Measurements from ENCODE around the gene NLGN1. TPM values are rescaled to one million over a fixed set of nuclear protein-coding genes. Genes with fewer than 3 reads are reported as not detected.

Gene NLGN1
- total RNA-seq, 1 donor from 2014 or later: 34.8 TPM

DNA sequence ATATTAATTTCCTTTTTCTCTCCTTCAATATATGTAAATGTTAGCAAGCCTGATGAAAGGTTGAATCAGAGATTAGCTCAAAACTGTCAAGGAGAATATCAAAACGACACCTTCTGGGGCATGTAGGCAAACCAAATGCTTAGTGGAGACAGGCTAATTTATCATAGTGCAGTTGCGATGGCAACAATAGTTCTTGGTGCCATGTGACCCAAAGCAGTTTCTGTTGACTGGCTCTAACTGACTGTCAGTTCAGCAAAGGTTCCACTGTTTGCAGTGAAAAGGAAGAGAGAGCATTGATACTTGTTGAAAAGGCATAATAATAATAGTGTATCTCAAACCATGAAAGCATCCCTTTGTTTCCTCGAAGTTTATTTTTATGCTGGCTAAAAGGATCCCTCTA, 513.9 kb downstream of the NLGN1 start:
- Histone ChIP-seq H3K36me3 (no peaks in the 10 kb centered on the region), H3K27me3 (no peaks in the 10 kb centered on the region), H2AFZ (replicated peaks) (no peak overlapping the region), H3K4me2 (no peak overlapping the region), H3K9ac (no peak overlapping the region), H3K4me3 (no peak overlapping the region), H3F3A (ENCODE audit: low read depth) (peaks cover 16% of the 10 kb centered on the region), H3K9me3 (ENCODE audit: low read depth) (no peaks in the 10 kb centered on the region), H3K27ac (no peak overlapping the region), H3K79me2 (ENCODE audit: low read depth) (no peaks in the 10 kb centered on the region), H3K4me1 (peaks cover 34% of the 10 kb centered on the region), H4K20me1 (ENCODE audit: low read depth) (no peaks in the 10 kb centered on the region)
- peaks cover 48% of the 10 kb centered on the region for H3K4me1 Mint-ChIP-seq
- DNase-seq (ENCODE audit: low spot score): no peak
- no peak overlapping the region for H3K27ac Mint-ChIP-seq
- H3K27me3 Mint-ChIP-seq (ENCODE audit: insufficient read depth, low read depth): no peaks in the 10 kb centered on the region
- no peak overlapping the region for H3K4me3 Mint-ChIP-seq
- no peaks in the 10 kb centered on the region for H3K36me3 Mint-ChIP-seq
- H3K9me3 Mint-ChIP-seq: no peaks in the 10 kb centered on the region
- TF ChIP-seq EZH2 (IDR thresholded peaks at IDR 0.05) (no peak), EZH2phosphoT487 (IDR thresholded peaks at IDR 0.05) (no peak)
- TF ChIP-seq, protein P1, sequence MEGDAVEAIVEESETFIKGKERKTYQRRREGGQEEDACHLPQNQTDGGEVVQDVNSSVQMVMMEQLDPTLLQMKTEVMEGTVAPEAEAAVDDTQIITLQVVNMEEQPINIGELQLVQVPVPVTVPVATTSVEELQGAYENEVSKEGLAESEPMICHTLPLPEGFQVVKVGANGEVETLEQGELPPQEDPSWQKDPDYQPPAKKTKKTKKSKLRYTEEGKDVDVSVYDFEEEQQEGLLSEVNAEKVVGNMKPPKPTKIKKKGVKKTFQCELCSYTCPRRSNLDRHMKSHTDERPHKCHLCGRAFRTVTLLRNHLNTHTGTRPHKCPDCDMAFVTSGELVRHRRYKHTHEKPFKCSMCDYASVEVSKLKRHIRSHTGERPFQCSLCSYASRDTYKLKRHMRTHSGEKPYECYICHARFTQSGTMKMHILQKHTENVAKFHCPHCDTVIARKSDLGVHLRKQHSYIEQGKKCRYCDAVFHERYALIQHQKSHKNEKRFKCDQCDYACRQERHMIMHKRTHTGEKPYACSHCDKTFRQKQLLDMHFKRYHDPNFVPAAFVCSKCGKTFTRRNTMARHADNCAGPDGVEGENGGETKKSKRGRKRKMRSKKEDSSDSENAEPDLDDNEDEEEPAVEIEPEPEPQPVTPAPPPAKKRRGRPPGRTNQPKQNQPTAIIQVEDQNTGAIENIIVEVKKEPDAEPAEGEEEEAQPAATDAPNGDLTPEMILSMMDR (IDR thresholded peaks at IDR 0.05): no peak

DNA sequence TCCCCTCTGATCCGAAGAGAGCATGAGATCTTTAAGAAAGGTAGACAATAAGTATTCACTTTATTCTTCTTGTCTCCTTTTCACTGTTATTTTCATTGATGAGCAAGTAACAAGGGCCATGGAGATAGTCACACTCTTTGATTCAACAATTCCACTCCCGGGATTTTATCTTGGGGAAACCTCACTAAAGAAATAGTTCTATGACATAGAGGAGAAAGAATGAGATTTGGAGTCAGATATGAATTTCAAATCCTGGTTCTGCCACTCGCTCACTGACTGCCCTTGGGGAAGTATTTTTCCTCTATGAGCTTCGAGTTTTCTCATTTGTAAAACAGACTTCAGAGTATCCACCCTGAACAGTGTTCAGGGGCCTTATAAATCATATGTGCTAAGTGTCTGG, 514.6 kb downstream of the NLGN1 start:
- no peaks in the 10 kb centered on the region for H3K9me3 ChIP-seq (ENCODE audit: low read depth)
- no peak overlapping the region for H2AFZ ChIP-seq (replicated peaks)
- no peaks in the 10 kb centered on the region for H4K20me1 ChIP-seq (ENCODE audit: low read depth)
- H3K4me3 ChIP-seq: no peak overlapping the region
- no peaks in the 10 kb centered on the region for H3K79me2 ChIP-seq (ENCODE audit: low read depth)
- no peak overlapping the region for H3K4me3 Mint-ChIP-seq
- no peaks in the 10 kb centered on the region for H3K27me3 ChIP-seq
- H3F3A ChIP-seq (ENCODE audit: low read depth): peaks cover 16% of the 10 kb centered on the region
- TF ChIP-seq, protein P1 (IDR thresholded peaks at IDR 0.05): no peak
- TF ChIP-seq EZH2phosphoT487 (IDR thresholded peaks at IDR 0.05): no peak
- TF ChIP-seq EZH2 (IDR thresholded peaks at IDR 0.05): no peak
- no peaks in the 10 kb centered on the region for H3K27me3 Mint-ChIP-seq (ENCODE audit: insufficient read depth, low read depth)
- peaks cover 54% of the 10 kb centered on the region for H3K4me1 Mint-ChIP-seq
- no peak overlapping the region for H3K27ac ChIP-seq
- H3K36me3 ChIP-seq: no peaks in the 10 kb centered on the region
- H3K27ac Mint-ChIP-seq: peak overlapping the region; percentile 70
- no peak for DNase-seq (ENCODE audit: low spot score)
- H3K4me2 ChIP-seq: no peak overlapping the region
- no peak overlapping the region for H3K9ac ChIP-seq
- H3K36me3 Mint-ChIP-seq: no peaks in the 10 kb centered on the region
- no peaks in the 10 kb centered on the region for H3K9me3 Mint-ChIP-seq
- H3K4me1 ChIP-seq: peaks cover 40% of the 10 kb centered on the region

DNA sequence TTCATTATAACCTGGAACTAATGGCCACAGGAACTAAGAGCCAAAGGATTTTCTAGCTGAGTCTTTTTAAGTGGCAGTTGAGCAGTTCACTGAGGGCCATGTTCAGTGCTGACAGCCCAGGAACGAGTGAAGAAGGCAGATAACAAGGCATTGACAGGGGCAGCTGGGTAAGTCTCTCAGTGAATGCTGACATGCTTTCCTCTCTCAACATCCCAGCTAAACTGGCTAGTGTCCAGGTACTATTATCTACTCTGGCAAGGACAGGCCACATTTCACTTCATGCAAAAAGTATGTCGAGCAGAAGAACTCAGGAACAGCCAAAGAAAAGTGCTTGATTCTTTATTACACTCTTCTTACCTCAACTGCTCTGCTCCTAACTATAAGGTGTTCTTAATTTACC, 515.9 kb downstream of the NLGN1 start:
- H3K9me3 Mint-ChIP-seq: no peaks in the 10 kb centered on the region
- H3K4me3 Mint-ChIP-seq: no peak overlapping the region
- peaks cover 54% of the 10 kb centered on the region for H3K4me1 Mint-ChIP-seq
- TF ChIP-seq EZH2phosphoT487 (IDR thresholded peaks at IDR 0.05) (no peak), EZH2 (IDR thresholded peaks at IDR 0.05) (no peak)
- TF ChIP-seq, protein P1 (IDR thresholded peaks at IDR 0.05): no peak
- H3K27ac ChIP-seq: no peak overlapping the region
- H3F3A ChIP-seq (ENCODE audit: low read depth): peaks cover 16% of the 10 kb centered on the region
- H3K27ac Mint-ChIP-seq: peak overlapping the region; percentile 93
- no peaks in the 10 kb centered on the region for H3K79me2 ChIP-seq (ENCODE audit: low read depth)
- no peaks in the 10 kb centered on the region for H3K27me3 Mint-ChIP-seq (ENCODE audit: insufficient read depth, low read depth)
- H3K36me3 ChIP-seq: no peaks in the 10 kb centered on the region
- H3K4me1 ChIP-seq: peaks cover 40% of the 10 kb centered on the region
- no peak for DNase-seq (ENCODE audit: low spot score)
- peak overlapping the region; percentile 53 for H3K4me2 ChIP-seq
- H4K20me1 ChIP-seq (ENCODE audit: low read depth): no peaks in the 10 kb centered on the region
- no peak overlapping the region for H3K9ac ChIP-seq
- no peaks in the 10 kb centered on the region for H3K27me3 ChIP-seq
- H3K4me3 ChIP-seq: no peak overlapping the region
- H3K9me3 ChIP-seq (ENCODE audit: low read depth): no peaks in the 10 kb centered on the region
- no peaks in the 10 kb centered on the region for H3K36me3 Mint-ChIP-seq
- no peak overlapping the region for H2AFZ ChIP-seq (replicated peaks)
